ENCODE data around the gene EIF4A2. TPM values are rescaled to one million over a fixed set of nuclear protein-coding genes. Genes with fewer than 3 reads are reported as not detected.

The EIF4A2 gene
- total RNA-seq, 1 donor from 2014 or later = 507 TPM

DNA sequence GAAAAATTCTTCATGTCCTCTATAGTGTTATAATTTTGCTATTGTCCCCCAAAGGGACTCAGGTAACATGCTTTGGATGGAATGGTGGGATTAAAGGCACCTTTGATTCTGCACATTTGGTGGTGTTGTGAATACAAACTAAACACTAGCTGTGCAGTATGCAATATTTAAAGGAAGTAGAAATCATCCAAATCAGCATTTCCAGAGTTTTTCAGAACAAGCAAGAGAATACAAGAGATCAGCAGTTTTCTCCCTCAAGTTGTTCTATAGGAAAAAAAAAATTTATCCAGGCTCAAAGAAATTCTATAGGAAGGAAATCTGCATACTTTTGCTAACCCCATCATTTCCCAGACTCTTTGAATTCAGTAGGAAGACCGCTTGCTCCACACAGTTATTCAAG lies 48.9 kb downstream of the EIF4A2 start:
- Mint-ChIP-seq H3K27me3 (peaks cover 66% of the 10 kb centered on the region), H3K27ac (no peak overlapping the region), H3K4me1 (peaks cover 3% of the 10 kb centered on the region), H3K36me3 (ENCODE audit: low read depth) (no peaks in the 10 kb centered on the region), H3K4me3 (no peak overlapping the region), H3K9me3 (no peaks in the 10 kb centered on the region)
- DNase-seq = no peak
- intact Hi-C loops (cut with micrococcal nuclease) = no loop called here

Other genes with a start within 250 kb of the EIF4A2 start
- 4.4 and 4.8 TPM in 2 replicates for gene CRYGS, start 239.2 kb upstream of the EIF4A2 start, total RNA-seq
- gene TBCCD1, start 216.2 kb upstream of the EIF4A2 start, total RNA-seq = 20.9 and 21.4 TPM in 2 replicates
- 74.0 and 77.7 TPM in 2 replicates for gene DNAJB11, start 212.9 kb upstream of the EIF4A2 start, total RNA-seq
- gene AHSG, start 170.5 kb upstream of the EIF4A2 start, total RNA-seq = not detected in 2 replicates
- gene FETUB, start 143.2 kb upstream of the EIF4A2 start, total RNA-seq = not detected in 2 replicates
- not detected in 2 replicates for gene HRG, start 117.6 kb upstream of the EIF4A2 start, total RNA-seq
- gene KNG1, start 66.2 kb upstream of the EIF4A2 start, total RNA-seq = not detected in 2 replicates
- gene RFC4, start 22.9 kb downstream of the EIF4A2 start, total RNA-seq = 116 and 119 TPM in 2 replicates
- gene ADIPOQ, start 59.1 kb downstream of the EIF4A2 start, total RNA-seq = not detected in 2 replicates
- gene ST6GAL1, start 146.9 kb downstream of the EIF4A2 start, total RNA-seq = 128 and 132 TPM in 2 replicates

Data from activated CD4-positive, alpha-beta T cell treated with anti-CD3 and anti-CD28 coated beads, Interleukin-2, amount 10 ng/mL, durations not matched to agents 24 days and 14 days (primary cell).